Body of pancreas (tissue), 4 donors: ENCODE measurements around the gene LRP2. TPM values are rescaled to one million over a fixed set of nuclear protein-coding genes. Genes with fewer than 3 reads are reported as not detected.

Source experiments
- ATAC-seq: fragments of 150-250 bp; one replicate; pipeline ENCODE4 v1.9.1; 2016
- DNase-seq, 4 donors: peaks; one replicate each; pipeline ENCODE4 v3.0.0-alpha.2; 2019
- H3K27ac ChIP-seq, 4 donors: fragments of 200-600 bp; sonication (generic); 1 replicate in 3 of 4; 2 replicates in 1 of 4; pipeline versions ENCODE4 v1.5.1 to v1.6.1; 2016 to 2019; ENCODE audit warnings: mild to moderate bottlenecking in 1 of 4, mixed read lengths in 1 of 4, moderate library complexity in 1 of 4
- H3K27me3 ChIP-seq, 2 donors: fragments of 200-600 bp; sonication (generic); one replicate each; pipeline ENCODE4 v1.6.0; 2016; ENCODE audit warnings: mild to moderate bottlenecking in 1 of 2
- H3K36me3 ChIP-seq, 2 donors: fragments of 200-600 bp; sonication (generic); replicated peaks in 1 of 2; 2 replicates each; pipeline ENCODE4 v1.5.1; 2016; ENCODE audit warnings: low read depth in 2 of 2; ENCODE audit not compliant: insufficient read depth in 1 of 2
- H3K4me1 ChIP-seq: fragments of 200-600 bp; sonication (generic); one replicate; pipeline ENCODE4 v1.6.0; 2016
- H3K4me3 ChIP-seq, 2 donors: fragments of 200-600 bp; sonication (generic); 1 replicate in 1 of 2; 2 replicates in 1 of 2; pipeline ENCODE4 v1.5.1; 2016 to 2019
- H3K9me3 ChIP-seq, 3 donors: fragments of 200-600 bp; sonication (generic); 1 replicate in 2 of 3; 2 replicates in 1 of 3; pipeline ENCODE4 v1.5.1; 2016
- POLR2A ChIP-seq, 3 donors: fragments of 450-650 bp; IDR thresholded peaks; one replicate each; pipeline ENCODE4 v1.6.1; 2016; ENCODE audit warnings: antibody characterized with exemption in 3 of 3, mild to moderate bottlenecking in 2 of 3
- WGBS, 2 donors: methylation state at CpG; one replicate each; pipeline ENCODE4 v1.1.5; 2017; 5-methylcytosine and 5-hydroxymethylcytosine counted together
- intact Hi-C: fragments of 100-400 bp; cut with DNase I; formaldehyde crosslinking; loops from one replicate; pipeline ENCODE4 v1.15.1; 2023
- total RNA-seq, 2 donors: library from RNA; depleted of rRNA; stranded (reverse); fragments of >200 nt; gene quantifications; one replicate each; pipeline ENCODE4 v1.1.0, GENCODE V29; 2016
- TF ChIP-seq, protein P1 (sequence below), 7 experiments: fragments of 450-650 bp in 4 of 7; fragments of 200-600 bp in 3 of 7; sonication (generic) in 3 of 7; IDR thresholded peaks; one replicate each; pipeline ENCODE4 v1.5.1; 2016 to 2019; ENCODE audit warnings: antibody characterized with exemption in 7 of 7

LRP2 gene
- total RNA-seq, 2 donors from 2014 or later: under 0.01 TPM; not detected in 1

DNA sequence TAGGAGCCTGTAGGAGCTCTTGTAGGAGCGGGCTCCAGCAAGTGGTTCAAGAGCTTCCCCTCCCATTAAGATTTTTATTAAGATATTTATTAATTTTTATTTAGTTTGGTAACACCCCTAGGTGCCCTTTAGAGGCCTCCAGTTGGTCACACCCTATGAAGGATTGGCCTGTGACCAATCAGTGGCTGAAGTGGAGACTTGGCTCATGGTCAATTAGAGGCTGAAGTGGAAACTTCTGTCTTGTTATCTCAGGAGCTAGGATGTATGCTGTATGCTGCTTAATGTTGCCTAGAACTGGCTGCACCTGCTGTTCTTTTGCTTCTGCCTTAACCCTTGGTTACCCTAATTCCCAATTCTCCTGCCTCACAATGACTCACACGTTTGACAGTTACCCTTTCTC, 244.3 kb downstream of the LRP2 start:
- no peaks in the 10 kb centered on the region for H3K36me3 ChIP-seq
- WGBS, 2 donors: 65 to 74% methylated on average over 2 of the region's 2 CpGs
- ATAC-seq: no peak
- TF ChIP-seq POLR2A (IDR thresholded peaks at IDR 0.05): no peak
- TF ChIP-seq, protein P1, sequence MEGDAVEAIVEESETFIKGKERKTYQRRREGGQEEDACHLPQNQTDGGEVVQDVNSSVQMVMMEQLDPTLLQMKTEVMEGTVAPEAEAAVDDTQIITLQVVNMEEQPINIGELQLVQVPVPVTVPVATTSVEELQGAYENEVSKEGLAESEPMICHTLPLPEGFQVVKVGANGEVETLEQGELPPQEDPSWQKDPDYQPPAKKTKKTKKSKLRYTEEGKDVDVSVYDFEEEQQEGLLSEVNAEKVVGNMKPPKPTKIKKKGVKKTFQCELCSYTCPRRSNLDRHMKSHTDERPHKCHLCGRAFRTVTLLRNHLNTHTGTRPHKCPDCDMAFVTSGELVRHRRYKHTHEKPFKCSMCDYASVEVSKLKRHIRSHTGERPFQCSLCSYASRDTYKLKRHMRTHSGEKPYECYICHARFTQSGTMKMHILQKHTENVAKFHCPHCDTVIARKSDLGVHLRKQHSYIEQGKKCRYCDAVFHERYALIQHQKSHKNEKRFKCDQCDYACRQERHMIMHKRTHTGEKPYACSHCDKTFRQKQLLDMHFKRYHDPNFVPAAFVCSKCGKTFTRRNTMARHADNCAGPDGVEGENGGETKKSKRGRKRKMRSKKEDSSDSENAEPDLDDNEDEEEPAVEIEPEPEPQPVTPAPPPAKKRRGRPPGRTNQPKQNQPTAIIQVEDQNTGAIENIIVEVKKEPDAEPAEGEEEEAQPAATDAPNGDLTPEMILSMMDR (IDR thresholded peaks at IDR 0.05): no peak
- H3K4me3 ChIP-seq: no peak overlapping the region
- H3K27ac ChIP-seq: no peak overlapping the region
- no peak for DNase-seq
- no peaks in the 10 kb centered on the region for H3K4me1 ChIP-seq
- intact Hi-C loops: no loop called here
- no peaks in the 10 kb centered on the region for H3K9me3 ChIP-seq
- no peaks in the 10 kb centered on the region for H3K27me3 ChIP-seq

DNA sequence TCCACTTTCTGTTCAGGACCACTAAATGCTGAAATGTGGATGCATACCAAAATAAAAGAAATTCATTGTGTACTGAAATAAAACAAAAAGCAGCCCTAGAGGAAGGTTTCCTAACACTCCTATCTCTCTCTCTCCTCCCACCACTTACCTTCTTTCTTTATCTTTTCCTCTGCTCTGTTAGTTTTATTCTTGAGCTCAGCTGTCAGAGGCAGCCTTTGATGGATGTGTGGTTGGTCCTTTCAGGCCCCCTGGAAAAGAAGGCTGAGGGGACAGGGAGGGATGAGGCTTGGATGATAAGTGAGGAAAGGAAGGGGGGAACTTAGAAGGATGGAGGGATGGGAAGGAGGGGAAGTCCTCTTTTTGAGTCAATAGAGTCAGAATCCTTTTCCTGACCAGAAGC, 245.3 kb downstream of the LRP2 start:
- Histone ChIP-seq H3K4me1 (no peaks in the 10 kb centered on the region), H3K36me3 (no peaks in the 10 kb centered on the region), H3K27ac (no peak overlapping the region), H3K4me3 (no peak overlapping the region), H3K9me3 (no peaks in the 10 kb centered on the region), H3K27me3 (no peaks in the 10 kb centered on the region)
- DNase-seq: no peak
- ATAC-seq: no peak
- intact Hi-C loops: no loop called here
- TF ChIP-seq, protein P1 (IDR thresholded peaks at IDR 0.05): no peak
- TF ChIP-seq POLR2A (IDR thresholded peaks at IDR 0.05): no peak

- H3K36me3 ChIP-seq: no peaks in the 10 kb centered on the region
- H3K27me3 ChIP-seq: no peaks in the 10 kb centered on the region
- WGBS, 2 donors: 25 to 32% methylated on average over 2 of the region's 2 CpGs
- H3K4me3 ChIP-seq: no peak overlapping the region
- ATAC-seq (no peak), DNase-seq (no peak)
- H3K9me3 ChIP-seq: no peaks in the 10 kb centered on the region
- H3K4me1 ChIP-seq: no peaks in the 10 kb centered on the region
- TF ChIP-seq, protein P1 (IDR thresholded peaks at IDR 0.05): no peak
- no peak for TF ChIP-seq POLR2A (IDR thresholded peaks at IDR 0.05)
- intact Hi-C loops: no loop called here
- H3K27ac ChIP-seq: no peak overlapping the region
Observed at GRCh38 chr2:169116327-169116726, 246.0 kb downstream of the LRP2 start.

GRCh38 chr2:169114056-169114455, 248.3 kb downstream of the LRP2 start:
- WGBS, 2 donors: 76 to 81% methylated on average over 4 of the region's 4 CpGs
- ATAC-seq (no peak), DNase-seq (no peak)
- Histone ChIP-seq H3K4me3 (no peak overlapping the region), H3K9me3 (no peaks in the 10 kb centered on the region), H3K27me3 (no peaks in the 10 kb centered on the region), H3K36me3 (no peaks in the 10 kb centered on the region), H3K4me1 (peaks cover 6% of the 10 kb centered on the region), H3K27ac (no peak overlapping the region)
- TF ChIP-seq, protein P1 (IDR thresholded peaks at IDR 0.05): no peak
- no peak for TF ChIP-seq POLR2A (IDR thresholded peaks at IDR 0.05)
- intact Hi-C loops: no loop called here

GRCh38 chr2:169112841-169113240, 249.5 kb downstream of the LRP2 start:
- Histone ChIP-seq H3K27ac (no peak overlapping the region), H3K4me1 (peaks cover 6% of the 10 kb centered on the region), H3K27me3 (no peaks in the 10 kb centered on the region), H3K9me3 (no peaks in the 10 kb centered on the region), H3K4me3 (no peak overlapping the region), H3K36me3 (no peaks in the 10 kb centered on the region)
- TF ChIP-seq, protein P1 (IDR thresholded peaks at IDR 0.05): no peak
- no peak for TF ChIP-seq POLR2A (IDR thresholded peaks at IDR 0.05)
- intact Hi-C loops: no loop called here
- ATAC-seq: no peak
- WGBS, 2 donors: 59 to 77% methylated on average over 6 of the region's 6 CpGs
- DNase-seq: no peak
